IMR-90 (cell line): Measurements from ENCODE around the gene ZNF185. TPM values are rescaled to one million over a fixed set of nuclear protein-coding genes. Genes with fewer than 3 reads are reported as not detected.

Experiments
- ATAC-seq: fragments of 200-7000 bp; cut with Tn5 transposase; 2 replicates; pipeline ENCODE4 v1.9.1; 2020; ENCODE audit warnings: low read depth, mild to moderate bottlenecking, moderate library complexity
- BruUV-seq: library from RNA; stranded (reverse); fragments of 400-500 nt; replicated peaks from 2 replicates; lab custom pipeline; 2021; lab: Mats Ljungman, UMichigan
- CTCF ChIA-PET: fragments of 300-600 bp; formaldehyde crosslinking; extraction: SDS; loops from one replicate; lab custom pipeline; 2021; ENCODE audit warnings: antibody characterized with exemption; lab: Yijun Ruan, JAX
- POLR2A ChIA-PET: fragments of 300-600 bp; sonication (Branson Sonifier 250); formaldehyde crosslinking; loops from one replicate; lab custom pipeline; 2022; ENCODE audit warnings: antibody characterized with exemption; ENCODE audit not compliant: unreplicated experiment; lab: Charles Lee
- DNase-seq: peaks from one replicate; pipeline ENCODE4 v3.0.0; 2013
- H2AFZ ChIP-seq: replicated peaks from 2 replicates; pipeline ENCODE3; 2013; ENCODE audit warnings: low read length, mild to moderate bottlenecking; ENCODE audit not compliant: poor library complexity
- H2AK5ac ChIP-seq: 2 replicates; pipeline ENCODE4 v1.6.1; 2013; ENCODE audit warnings: low read depth, low read length, inconsistent platforms
- H2AK9ac ChIP-seq: replicated peaks from 2 replicates; pipeline ENCODE3; 2013; ENCODE audit warnings: mild to moderate bottlenecking, low read depth, low read length, moderate library complexity; ENCODE audit not compliant: poor library complexity
- H2BK120ac ChIP-seq: 2 replicates; pipeline ENCODE4 v1.6.1; 2013; ENCODE audit warnings: low read depth, low read length, inconsistent platforms
- H2BK15ac ChIP-seq: 3 replicates; pipeline ENCODE4 v1.6.1; 2013; ENCODE audit warnings: low read depth, low read length, inconsistent platforms
- H2BK20ac ChIP-seq: 2 replicates; pipeline ENCODE4 v1.6.1; 2013; ENCODE audit warnings: low read depth, mild to moderate bottlenecking, inconsistent platforms, low read length, moderate library complexity
- H2BK5ac ChIP-seq: 2 replicates; pipeline ENCODE4 v1.6.1; 2013; ENCODE audit warnings: mild to moderate bottlenecking, low read depth, low read length, inconsistent platforms; ENCODE audit not compliant: poor library complexity, severe bottlenecking
- H3K14ac ChIP-seq: replicated peaks from 2 replicates; pipeline ENCODE4 v1.6.1; 2013; ENCODE audit warnings: low read depth, low read length, inconsistent platforms
- H3K18ac ChIP-seq: 2 replicates; pipeline ENCODE4 v1.6.1; 2013; ENCODE audit warnings: low read depth, low read length, control low read depth
- H3K23ac ChIP-seq: 2 replicates; pipeline ENCODE4 v1.6.1; 2013; ENCODE audit warnings: low read depth, low read length, inconsistent platforms
- H3K27ac ChIP-seq: 2 replicates; pipeline ENCODE4 v1.5.1; 2013; ENCODE audit warnings: mild to moderate bottlenecking, control low read depth, low read length; ENCODE audit not compliant: insufficient read depth
- H3K27me3 ChIP-seq: 2 replicates; pipeline ENCODE4 v1.6.1; 2013; ENCODE audit warnings: low read length; ENCODE audit not compliant: control insufficient read depth, insufficient read depth
- H3K36me3 ChIP-seq: 2 replicates; pipeline ENCODE4 v1.6.1; 2013; ENCODE audit warnings: low read length, mixed read lengths; ENCODE audit not compliant: control insufficient read depth, insufficient read depth
- H3K4ac ChIP-seq: 2 replicates; pipeline ENCODE4 v1.6.1; 2013; ENCODE audit warnings: low read depth, low read length, inconsistent platforms
- H3K4me1 ChIP-seq: 2 replicates; pipeline ENCODE4 v1.6.1; 2013; ENCODE audit warnings: low read length, mixed read lengths; ENCODE audit not compliant: control insufficient read depth, insufficient read depth
- H3K4me2 ChIP-seq: 2 replicates; pipeline ENCODE4 v1.6.1; 2013; ENCODE audit warnings: low read depth, mild to moderate bottlenecking, control low read depth, low read length, moderate library complexity
- H3K4me3 ChIP-seq: 2 replicates; pipeline ENCODE4 v1.5.1; 2013; ENCODE audit warnings: low read depth, mild to moderate bottlenecking, control low read depth, low read length, moderate library complexity; ENCODE audit not compliant: insufficient read depth
- H3K56ac ChIP-seq: 2 replicates; pipeline ENCODE4 v1.6.1; 2013; ENCODE audit warnings: low read length, inconsistent platforms; ENCODE audit not compliant: insufficient read depth; ENCODE audit errors: extremely low read depth
- H3K79me1 ChIP-seq, 2 experiments: 2 replicates each; pipeline ENCODE4 v1.6.1; 2013; ENCODE audit warnings: low read length in 2 of 2, inconsistent platforms in 1 of 2, low read depth in 1 of 2
- H3K9ac ChIP-seq: 2 replicates; pipeline ENCODE4 v1.6.1; 2013; ENCODE audit warnings: low read depth, low read length, control low read depth
- H3K9me1 ChIP-seq: 2 replicates; pipeline ENCODE4 v1.6.1; 2013; ENCODE audit warnings: low read length, inconsistent platforms; ENCODE audit not compliant: insufficient read depth
- H3K9me3 ChIP-seq: 2 replicates; pipeline ENCODE4 v1.6.1; 2013; ENCODE audit warnings: low read length; ENCODE audit not compliant: control insufficient read depth, insufficient read depth
- H4K20me1 ChIP-seq: 2 replicates; pipeline ENCODE4 v1.6.1; 2013; ENCODE audit warnings: low read length, inconsistent platforms; ENCODE audit not compliant: insufficient read depth
- H4K5ac ChIP-seq: 2 replicates; pipeline ENCODE4 v1.6.1; 2013; ENCODE audit warnings: mild to moderate bottlenecking, low read depth, low read length, control low read depth
- H4K8ac ChIP-seq, 2 experiments: 2 replicates each; pipeline ENCODE4 v1.6.1; 2013; ENCODE audit warnings: low read depth in 2 of 2, low read length in 2 of 2, control low read depth in 1 of 2, inconsistent platforms in 1 of 2
- H4K91ac ChIP-seq: 2 replicates; pipeline ENCODE4 v1.6.1; 2013; ENCODE audit warnings: low read depth, low read length, inconsistent platforms; ENCODE audit not compliant: insufficient read depth
- CTCF ChIP-seq: conservative IDR thresholded peaks from 2 replicates; pipeline ENCODE4 v1.5.1; 2012; ENCODE audit warnings: mild to moderate bottlenecking, low read depth, low read length, improper control_type of control experiment
- MAFK ChIP-seq: IDR thresholded peaks from 2 replicates; pipeline ENCODE4 v1.6.1; 2012; ENCODE audit warnings: low read depth, low read length, improper control_type of control experiment
- MAZ ChIP-seq: IDR thresholded peaks from 2 replicates; pipeline ENCODE4 v1.6.1; 2012; ENCODE audit warnings: low read depth, mild to moderate bottlenecking, low read length, improper control_type of control experiment, moderate library complexity, borderline replicate concordance
- NFE2L2 ChIP-seq: fragments of 150-350 bp; IDR thresholded peaks from 2 replicates; pipeline ENCODE4 v1.6.1; 2016; ENCODE audit warnings: low read depth, mild to moderate bottlenecking, low read length
- RFX5 ChIP-seq: IDR thresholded peaks from 2 replicates; pipeline ENCODE4 v1.8.0; 2012; ENCODE audit warnings: low read depth, mild to moderate bottlenecking, low read length, moderate library complexity
- WGBS, 2 experiments: methylation state at CpG; one replicate each; pipeline versions ENCODE4 v1.1.5 to v1.1.7; 2013; ENCODE audit warnings: missing lambda C conversion rate in 2 of 2; ENCODE audit not compliant: insufficient read length in 1 of 2; ENCODE audit errors: extremely low coverage in 2 of 2; 5-methylcytosine and 5-hydroxymethylcytosine counted together
- dilution Hi-C: fragments of 300-500 bp; cut with HindIII; formaldehyde crosslinking; loops from one replicate; pipeline ENCODE4 v1.14.3; 2018; ENCODE audit warnings: low sequenced_read_pairs; ENCODE audit not compliant: unreplicated experiment
- in situ Hi-C: fragments of 300-500 bp; cut with MboI; formaldehyde crosslinking; loops from 3 replicates; pipeline ENCODE4 v1.14.3; 2019; ENCODE audit warnings: low sequenced_read_pairs, inconsistent platforms, mixed read lengths
- intact Hi-C: fragments of 100-400 bp; cut with micrococcal nuclease; formaldehyde crosslinking; loops from 2 replicates; pipeline ENCODE4 v1.10.0; 2022
- polyA plus RNA-seq, 3 experiments: library from polyadenylated mRNA; depleted of rRNA; stranded (reverse); fragments of >200 nt; gene quantifications; 2 replicates each; pipeline ENCODE4 v1.2.3, GENCODE V29; 2012; ENCODE audit warnings: low replicate concordance in 1 of 3
- total RNA-seq: library from RNA; depleted of rRNA; stranded (reverse); fragments of >200 nt; gene quantifications from 2 replicates; pipeline ENCODE4 v1.2.3, GENCODE V29; 2012

ZNF185 gene
- total and polyA plus RNA-seq, 2 of the 4 experiments (the other 2 are of a cell fraction), result 3.2 to 6.3 TPM

GRCh38 chrX:152927858-152928760 lies 30.2 kb downstream of the ZNF185 start:
- no peak overlapping the region for H3K18ac ChIP-seq
- no peak overlapping the region for H2BK20ac ChIP-seq
- no peak overlapping the region for H2BK5ac ChIP-seq
- DNase-seq (no peak), ATAC-seq (no peak)
- H2AK5ac ChIP-seq, result no peak overlapping the region
- CTCF ChIA-PET, result no interaction called here
- intact Hi-C loops (loop anchor here (5.0 kb wide), 1 partner anchor 286 kb away; no protein-coding TSS in a partner anchor), in situ Hi-C loops (no loop called here), dilution Hi-C loops (no loop called here)
- no peak overlapping the region for H3K9ac ChIP-seq
- H4K20me1 ChIP-seq, result no peaks in the 10 kb centered on the region
- POLR2A ChIA-PET, result no interaction called here
- H3K4me1 ChIP-seq, result peaks cover 2% of the 10 kb centered on the region; the same call in 1 of the 2 replicates
- H3K4me3 ChIP-seq, result no peak overlapping the region
- no peaks in the 10 kb centered on the region for H3K79me1 ChIP-seq
- no peak overlapping the region for H4K5ac ChIP-seq
- 56% methylated on average over 5 of the region's 18 CpGs; no CpG with 5 or more reads in 1 of the 2 experiments for WGBS, 2 experiments
- BruUV-seq, result no TSS peak
- H3K4ac ChIP-seq, result no peak overlapping the region
- no peak overlapping the region for H2AFZ ChIP-seq
- H3K27ac ChIP-seq, result no peak overlapping the region
- TF ChIP-seq CTCF, result no peak
- no peak for TF ChIP-seq MAZ
- TF ChIP-seq RFX5, result no peak
- TF ChIP-seq NFE2L2, result no peak
- TF ChIP-seq MAFK, result no peak
- no peak overlapping the region for H4K8ac ChIP-seq
- H3K9me3 ChIP-seq, result no peaks in the 10 kb centered on the region; the same call in 1 of the 2 replicates
- no peak overlapping the region for H2BK120ac ChIP-seq
- H3K56ac ChIP-seq, result no peak overlapping the region
- no peak overlapping the region for H3K14ac ChIP-seq
- no peak overlapping the region for H3K23ac ChIP-seq
- H3K27me3 ChIP-seq, result peaks cover 3% of the 10 kb centered on the region; the same call in 1 of the 2 replicates
- H3K9me1 ChIP-seq, result no peaks in the 10 kb centered on the region
- H4K91ac ChIP-seq, result no peak overlapping the region
- H3K36me3 ChIP-seq, result no peaks in the 10 kb centered on the region
- no peak overlapping the region for H2AK9ac ChIP-seq
- no peak overlapping the region for H2BK15ac ChIP-seq
- no peak overlapping the region for H3K4me2 ChIP-seq
